Hepatocyte (in vitro differentiated cells): ENCODE results near the gene AMPH. TPM values are rescaled to one million over a fixed set of nuclear protein-coding genes. Genes with fewer than 3 reads are reported as not detected.
A peak's percentile ranks its signal among the peaks of the same experiment; 100 is the strongest.

Experiments
- DNase-seq: peaks from one replicate; pipeline ENCODE4 v3.0.0-alpha.2; 2016; ENCODE audit warnings: low spot score
- H2AFZ ChIP-seq: fragments of 200-600 bp; sonication (generic); 2 replicates; pipeline ENCODE4 v1.6.0; 2016; ENCODE audit warnings: antibody characterized with exemption, mild to moderate bottlenecking
- H3K27ac ChIP-seq: fragments of 200-600 bp; sonication (generic); 2 replicates; pipeline ENCODE4 v1.5.1; 2016; ENCODE audit warnings: mild to moderate bottlenecking
- H3K27me3 ChIP-seq: fragments of 200-600 bp; sonication (generic); 2 replicates; pipeline ENCODE4 v1.6.1; 2016
- H3K36me3 ChIP-seq: fragments of 200-600 bp; sonication (generic); replicated peaks from 2 replicates; pipeline ENCODE4 v1.5.1; 2016; ENCODE audit warnings: low read depth; ENCODE audit not compliant: insufficient read depth
- H3K4me1 ChIP-seq: fragments of 200-600 bp; sonication (generic); 2 replicates; pipeline ENCODE4 v1.5.1; 2016; ENCODE audit warnings: mild to moderate bottlenecking, moderate library complexity; ENCODE audit not compliant: insufficient read depth
- H3K4me2 ChIP-seq: fragments of 200-600 bp; sonication (generic); 2 replicates; pipeline ENCODE4 v1.6.0; 2016
- H3K4me3 ChIP-seq: fragments of 200-600 bp; sonication (generic); 2 replicates; pipeline ENCODE4 v1.5.1; 2016; ENCODE audit warnings: mild to moderate bottlenecking
- H3K79me2 ChIP-seq: fragments of 200-600 bp; sonication (generic); 2 replicates; pipeline ENCODE4 v1.6.0; 2017; ENCODE audit warnings: mild to moderate bottlenecking
- H3K9me2 ChIP-seq: fragments of 200-600 bp; sonication (generic); replicated peaks from 2 replicates; pipeline ENCODE4 v1.6.0; 2017; ENCODE audit warnings: mild to moderate bottlenecking; ENCODE audit not compliant: insufficient read depth
- H3K9me3 ChIP-seq: fragments of 200-600 bp; sonication (generic); 2 replicates; pipeline ENCODE4 v1.5.1; 2016; ENCODE audit warnings: low read depth, mild to moderate bottlenecking
- H4K20me1 ChIP-seq: fragments of 200-600 bp; sonication (generic); 2 replicates; pipeline ENCODE4 v1.6.0; 2016; ENCODE audit warnings: mild to moderate bottlenecking; ENCODE audit not compliant: insufficient read depth, poor library complexity, severe bottlenecking
- CTCF ChIP-seq: fragments of 200-600 bp; sonication (generic); IDR thresholded peaks from 2 replicates; pipeline ENCODE4 v1.5.1; 2016; ENCODE audit warnings: antibody characterized with exemption, mild to moderate bottlenecking; ENCODE audit not compliant: poor library complexity
- EZH2 ChIP-seq: fragments of 200-600 bp; sonication (generic); IDR thresholded peaks from 2 replicates; pipeline ENCODE4 v1.6.1; 2016; ENCODE audit warnings: antibody characterized with exemption, mild to moderate bottlenecking, borderline replicate concordance
- EZH2phosphoT487 ChIP-seq: fragments of 200-600 bp; sonication (generic); IDR thresholded peaks from one replicate; pipeline ENCODE4 v1.6.1; 2018; ENCODE audit warnings: antibody characterized with exemption, mild to moderate bottlenecking, low read depth, moderate library complexity; ENCODE audit not compliant: unreplicated experiment, severe bottlenecking
- WGBS: methylation state at CpG from one replicate; pipeline ENCODE4 v1.1.6; 2016; ENCODE audit warnings: low lambda C conversion rate; ENCODE audit errors: missing lambda C conversion rate; 5-methylcytosine and 5-hydroxymethylcytosine counted together
- polyA plus RNA-seq: library from polyadenylated mRNA; unstranded; fragments of >200 nt; fragmentation: Nextera tagmentation; extraction: Ambion mirVana; gene quantifications from 2 replicates; pipeline ENCODE4 v1.2.1, GENCODE V29; 2016
- total RNA-seq: library from RNA; depleted of rRNA; stranded (reverse); fragments of >200 nt; gene quantifications from 2 replicates; pipeline ENCODE4 v1.2.3, GENCODE V29; 2014

Gene AMPH
- total and polyA plus RNA-seq, 2 experiments from 2014 or later = 2.0 to 2.8 TPM

GRCh38 chr7:38413784-38414183 is 217.4 kb downstream of the AMPH start:
- no peak for TF ChIP-seq EZH2
- TF ChIP-seq EZH2phosphoT487 = no peak
- TF ChIP-seq CTCF = no peak
- 83% methylated on average over 3 of the region's 3 CpGs for WGBS

GRCh38 chr7:38411404-38411803 is 219.8 kb downstream of the AMPH start:
- Histone ChIP-seq H3K4me1 (no peaks in the 10 kb centered on the region), H3K36me3 (no peaks in the 10 kb centered on the region), H2AFZ (no peak overlapping the region), H3K9me2 (no peaks in the 10 kb centered on the region), H3K27me3 (no peaks in the 10 kb centered on the region), H3K79me2 (no peaks in the 10 kb centered on the region), H3K27ac (no peak overlapping the region), H4K20me1 (no peaks in the 10 kb centered on the region), H3K4me3 (no peak overlapping the region), H3K9me3 (no peaks in the 10 kb centered on the region), H3K4me2 (no peak overlapping the region)
- peak; percentile 14 for DNase-seq
- WGBS = 63% methylated on average over 1 of the region's 1 CpG
- TF ChIP-seq CTCF (no peak), EZH2phosphoT487 (no peak), EZH2 (no peak)

More at GRCh38 chr7:38413784-38414183, 217.4 kb downstream of the AMPH start:
- H3K4me3 ChIP-seq = no peak overlapping the region
- no peak for DNase-seq
- H3K9me3 ChIP-seq = no peaks in the 10 kb centered on the region
- H3K4me2 ChIP-seq = no peak overlapping the region
- H4K20me1 ChIP-seq = no peaks in the 10 kb centered on the region
- H3K36me3 ChIP-seq = no peaks in the 10 kb centered on the region
- H3K4me1 ChIP-seq = no peaks in the 10 kb centered on the region
- no peak overlapping the region for H2AFZ ChIP-seq
- H3K79me2 ChIP-seq = no peaks in the 10 kb centered on the region
- H3K27me3 ChIP-seq = no peaks in the 10 kb centered on the region
- no peak overlapping the region for H3K27ac ChIP-seq
- no peaks in the 10 kb centered on the region for H3K9me2 ChIP-seq

- no peak overlapping the region for H3K27ac ChIP-seq
- no peak overlapping the region for H3K4me2 ChIP-seq
- H4K20me1 ChIP-seq = no peaks in the 10 kb centered on the region
- H3K4me1 ChIP-seq = no peaks in the 10 kb centered on the region
- no peaks in the 10 kb centered on the region for H3K36me3 ChIP-seq
- H3K79me2 ChIP-seq = no peaks in the 10 kb centered on the region
- no peak overlapping the region for H3K4me3 ChIP-seq
- no peaks in the 10 kb centered on the region for H3K9me3 ChIP-seq
- 69% methylated on average over 2 of the region's 2 CpGs for WGBS
- H2AFZ ChIP-seq = no peak overlapping the region
- no peak for DNase-seq
- no peaks in the 10 kb centered on the region for H3K9me2 ChIP-seq
- no peaks in the 10 kb centered on the region for H3K27me3 ChIP-seq
- TF ChIP-seq EZH2 = no peak
- no peak for TF ChIP-seq CTCF
- TF ChIP-seq EZH2phosphoT487 = no peak
These were observed 221.1 kb downstream of the AMPH start for GRCh38 chr7:38410056-38410455.

GRCh38 chr7:38409531-38409930 is 221.6 kb downstream of the AMPH start:
- 76% methylated on average over 6 of the region's 6 CpGs for WGBS
- H2AFZ ChIP-seq = no peak overlapping the region
- H3K27ac ChIP-seq = no peak overlapping the region
- no peak for DNase-seq
- no peaks in the 10 kb centered on the region for H3K27me3 ChIP-seq
- H4K20me1 ChIP-seq = no peaks in the 10 kb centered on the region
- no peaks in the 10 kb centered on the region for H3K4me1 ChIP-seq
- H3K79me2 ChIP-seq = no peaks in the 10 kb centered on the region
- H3K36me3 ChIP-seq = no peaks in the 10 kb centered on the region
- H3K4me2 ChIP-seq = no peak overlapping the region
- TF ChIP-seq CTCF (no peak), EZH2 (no peak), EZH2phosphoT487 (no peak)
- H3K9me2 ChIP-seq = no peaks in the 10 kb centered on the region
- H3K4me3 ChIP-seq = no peak overlapping the region
- no peaks in the 10 kb centered on the region for H3K9me3 ChIP-seq
